ENCODE measurements around the gene DMWD.
"Not testable (repeated sequence)": the region's sequence is repeated elsewhere in the genome, so short reads cannot be mapped to it uniquely, and the experiment has no call there.

Gene DMWD

GRCh38 chr19:45801603-45802175, 9.0 kb upstream of the DMWD start:
- Histone ChIP-seq H3K27me3 (ENCODE audit: low read length) (no peaks in the 10 kb centered on the region), H3K4me3 (ENCODE audit: insufficient read depth, low read length, poor library complexity, severe bottlenecking) (no peak overlapping the region), H3K36me3 (ENCODE audit: low read length) (no peaks in the 10 kb centered on the region), H3K27ac (ENCODE audit: low read depth, low read length) (no peak overlapping the region), H4K20me1 (ENCODE audit: low read depth, low read length) (no peaks in the 10 kb centered on the region), H3K9me2 (replicated peaks; ENCODE audit: insufficient read depth, low read length) (no peaks in the 10 kb centered on the region), H3K4me2 (ENCODE audit: low read depth, low read length, poor library complexity, severe bottlenecking) (no peak overlapping the region), H3K9me3 (ENCODE audit: insufficient read depth, low read length) (no peaks in the 10 kb centered on the region), H3F3A (ENCODE audit: insufficient read depth) (no peaks in the 10 kb centered on the region), H3K9ac (ENCODE audit: low read length) (no peak overlapping the region), H2AFZ (ENCODE audit: low read depth, low read length, severe bottlenecking) (no peak overlapping the region), H3K79me2 (ENCODE audit: insufficient read depth, low read length) (no peaks in the 10 kb centered on the region)
- TF ChIP-seq EZH2phosphoT487 (conservative IDR thresholded peaks at IDR 0.05; ENCODE audit: low read length) (no peak), CTCF (IDR thresholded peaks at IDR 0.05; ENCODE audit: insufficient read depth, low read length, poor library complexity, severe bottlenecking) (no peak)

DNA sequence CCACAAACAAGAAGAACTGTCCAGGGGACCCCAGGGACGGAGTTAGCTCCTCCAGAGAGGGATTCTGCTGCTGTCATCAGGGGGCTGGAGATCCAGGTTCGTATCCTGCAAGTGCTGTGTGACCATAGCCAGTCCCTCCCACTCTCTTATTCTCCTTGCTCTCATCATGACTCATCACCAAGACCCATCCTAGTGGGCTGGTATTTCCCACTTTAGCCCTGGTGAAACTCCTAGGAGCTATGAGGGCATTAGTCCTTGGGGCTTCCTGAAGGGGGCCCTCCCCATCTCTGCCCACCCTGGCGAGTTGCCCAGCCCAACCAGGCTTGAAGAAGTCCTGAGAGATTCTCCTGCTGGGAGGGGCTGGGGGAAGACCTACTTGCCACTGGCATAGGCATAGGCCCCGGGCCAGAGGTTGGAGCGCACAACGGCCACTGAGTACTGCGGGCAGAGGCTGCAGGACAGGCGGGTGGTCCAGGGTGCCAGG, 7.5 kb upstream of the DMWD start:
- no peak overlapping the region for H3K4me3 ChIP-seq (ENCODE audit: insufficient read depth, low read length, poor library complexity, severe bottlenecking)
- no peaks in the 10 kb centered on the region for H3K79me2 ChIP-seq (ENCODE audit: insufficient read depth, low read length)
- no peaks in the 10 kb centered on the region for H4K20me1 ChIP-seq (ENCODE audit: low read depth, low read length)
- H2AFZ ChIP-seq (ENCODE audit: low read depth, low read length, severe bottlenecking) = no peak overlapping the region
- no peaks in the 10 kb centered on the region for H3F3A ChIP-seq (ENCODE audit: insufficient read depth)
- TF ChIP-seq EZH2phosphoT487 (conservative IDR thresholded peaks at IDR 0.05; ENCODE audit: low read length) = no peak
- no peak for TF ChIP-seq CTCF (IDR thresholded peaks at IDR 0.05; ENCODE audit: insufficient read depth, low read length, poor library complexity, severe bottlenecking)
- H3K4me2 ChIP-seq (ENCODE audit: low read depth, low read length, poor library complexity, severe bottlenecking) = no peak overlapping the region
- H3K9me2 ChIP-seq (replicated peaks; ENCODE audit: insufficient read depth, low read length) = no peaks in the 10 kb centered on the region
- no peaks in the 10 kb centered on the region for H3K36me3 ChIP-seq (ENCODE audit: low read length)
- H3K9ac ChIP-seq (ENCODE audit: low read length) = no peak overlapping the region
- no peaks in the 10 kb centered on the region for H3K9me3 ChIP-seq (ENCODE audit: insufficient read depth, low read length)
- H3K27ac ChIP-seq (ENCODE audit: low read depth, low read length) = no peak overlapping the region
- no peaks in the 10 kb centered on the region for H3K27me3 ChIP-seq (ENCODE audit: low read length)

DNA sequence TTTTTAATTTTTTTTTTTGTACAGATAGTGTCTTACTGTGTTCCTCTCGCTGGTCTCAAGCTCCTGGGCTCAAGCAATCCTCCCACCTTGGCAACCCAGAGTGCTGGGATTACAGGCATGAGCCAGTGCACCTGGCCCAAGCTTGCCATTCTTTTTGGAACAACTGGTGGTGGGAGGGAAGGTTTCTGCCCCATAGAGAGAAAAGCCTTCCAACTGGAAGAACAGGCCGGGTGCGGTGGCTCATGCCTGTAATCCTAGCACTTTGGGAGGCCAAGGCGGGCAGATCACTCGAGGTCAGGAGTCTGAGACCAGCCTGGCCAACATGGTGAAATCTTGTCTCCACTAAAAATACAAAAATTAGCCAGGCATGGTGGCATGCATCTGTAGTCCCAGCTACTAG, 6.9 kb upstream of the DMWD start:
- not testable (repeated sequence) for H3K9me3 ChIP-seq (ENCODE audit: insufficient read depth, low read length); H3K36me3 ChIP-seq (ENCODE audit: low read length); H3F3A ChIP-seq (ENCODE audit: insufficient read depth); H3K27ac ChIP-seq (ENCODE audit: low read depth, low read length); H3K4me2 ChIP-seq (ENCODE audit: low read depth, low read length, poor library complexity, severe bottlenecking); H4K20me1 ChIP-seq (ENCODE audit: low read depth, low read length); H3K79me2 ChIP-seq (ENCODE audit: insufficient read depth, low read length); H3K9me2 ChIP-seq (replicated peaks; ENCODE audit: insufficient read depth, low read length); H2AFZ ChIP-seq (ENCODE audit: low read depth, low read length, severe bottlenecking); H3K9ac ChIP-seq (ENCODE audit: low read length); H3K27me3 ChIP-seq (ENCODE audit: low read length); H3K4me3 ChIP-seq (ENCODE audit: insufficient read depth, low read length, poor library complexity, severe bottlenecking)

DNA sequence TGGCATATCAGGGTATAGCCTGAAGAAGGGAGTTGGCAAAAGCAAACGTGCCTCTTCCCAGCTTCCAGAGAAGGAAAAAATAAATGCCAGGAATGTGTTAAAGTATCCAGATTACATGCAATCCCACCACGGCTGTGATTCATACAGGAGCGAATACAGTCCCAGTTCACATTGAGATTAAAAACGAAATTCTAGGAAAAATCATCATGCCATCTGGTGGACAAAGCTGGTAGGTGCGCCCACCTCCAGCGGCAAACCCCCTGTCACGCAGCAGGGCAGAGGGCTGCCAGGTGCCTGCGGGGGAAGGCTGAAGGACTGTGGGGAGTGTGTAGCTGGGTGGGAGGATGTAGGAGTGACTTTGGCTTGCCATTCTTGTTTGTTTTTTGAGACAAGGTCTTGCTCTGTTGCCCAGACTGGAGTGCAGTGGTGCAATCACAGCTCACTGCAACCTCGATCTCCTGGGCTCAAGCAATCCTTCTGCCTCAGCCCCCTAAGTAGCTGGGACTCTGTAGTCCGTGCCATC, 6.4 kb upstream of the DMWD start:
- Histone ChIP-seq H3F3A (ENCODE audit: insufficient read depth) (no peaks in the 10 kb centered on the region), H3K9me2 (replicated peaks; ENCODE audit: insufficient read depth, low read length) (no peaks in the 10 kb centered on the region), H3K27ac (ENCODE audit: low read depth, low read length) (no peak overlapping the region), H3K9me3 (ENCODE audit: insufficient read depth, low read length) (no peaks in the 10 kb centered on the region), H3K79me2 (ENCODE audit: insufficient read depth, low read length) (no peaks in the 10 kb centered on the region), H3K4me2 (ENCODE audit: low read depth, low read length, poor library complexity, severe bottlenecking) (no peak overlapping the region), H4K20me1 (ENCODE audit: low read depth, low read length) (no peaks in the 10 kb centered on the region), H3K4me3 (ENCODE audit: insufficient read depth, low read length, poor library complexity, severe bottlenecking) (no peak overlapping the region), H3K9ac (ENCODE audit: low read length) (no peak overlapping the region), H3K27me3 (ENCODE audit: low read length) (no peaks in the 10 kb centered on the region), H3K36me3 (ENCODE audit: low read length) (no peaks in the 10 kb centered on the region), H2AFZ (ENCODE audit: low read depth, low read length, severe bottlenecking) (no peak overlapping the region)
- TF ChIP-seq CTCF (IDR thresholded peaks at IDR 0.05; ENCODE audit: insufficient read depth, low read length, poor library complexity, severe bottlenecking) = peak; percentile 60
- TF ChIP-seq EZH2phosphoT487 (conservative IDR thresholded peaks at IDR 0.05; ENCODE audit: low read length) = no peak

All from SU-DHL-6 (cell line).